Left renal pelvis (tissue), 4 donors: Measurements from ENCODE around the gene NECTIN1. TPM values are rescaled to one million over a fixed set of nuclear protein-coding genes. Genes with fewer than 3 reads are reported as not detected.
"Not testable (repeated sequence)": the region's sequence is repeated elsewhere in the genome, so short reads cannot be mapped to it uniquely, and the experiment has no call there.

Experiments used
- DNase-seq, 4 donors: peaks; one replicate each; pipeline ENCODE4 v3.0.0-alpha.2; 2013; ENCODE audit warnings: low read depth in 4 of 4, low spot score in 3 of 4
- polyA plus RNA-seq, 4 donors: library from polyadenylated mRNA; unstranded; fragments of 120-200 nt; gene quantifications; one replicate each; pipeline ENCODE4 v1.2.1, GENCODE V29; 2013; ENCODE audit not compliant: insufficient read length in 4 of 4

Gene NECTIN1
- polyA plus RNA-seq, 4 donors = 24.1 to 41.6 (median 37.0) TPM

DNA sequence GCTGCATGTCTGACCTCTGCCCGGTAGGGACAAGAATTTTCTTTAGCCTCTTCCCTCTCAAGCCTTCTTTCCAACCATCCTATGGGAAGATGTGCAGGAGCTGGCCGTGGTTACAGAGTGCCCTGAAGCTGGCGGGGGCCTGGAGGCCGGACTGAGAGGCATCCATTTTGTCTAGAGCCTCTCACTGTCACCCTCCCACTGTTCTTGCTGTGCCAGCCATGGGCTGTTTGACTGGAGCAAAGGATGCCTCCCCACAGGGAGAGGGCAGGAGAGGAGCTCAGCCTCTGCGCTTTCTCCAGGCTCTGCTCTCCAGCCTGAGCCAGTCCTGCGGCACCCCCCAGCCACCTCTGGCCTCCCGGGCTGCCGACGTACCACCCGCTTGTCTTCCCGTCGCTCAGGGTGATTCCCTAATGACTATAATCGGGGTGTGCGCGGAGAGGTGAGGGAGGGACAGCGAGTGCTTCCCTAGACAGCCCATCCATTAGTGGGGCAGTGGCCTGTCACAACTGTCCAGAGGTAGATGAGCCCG lies 123.8 kb downstream of the NECTIN1 start:
- no peak for DNase-seq

- DNase-seq = no peak
Observed at GRCh38 chr11:119602745-119603373, 126.1 kb downstream of the NECTIN1 start.

DNA sequence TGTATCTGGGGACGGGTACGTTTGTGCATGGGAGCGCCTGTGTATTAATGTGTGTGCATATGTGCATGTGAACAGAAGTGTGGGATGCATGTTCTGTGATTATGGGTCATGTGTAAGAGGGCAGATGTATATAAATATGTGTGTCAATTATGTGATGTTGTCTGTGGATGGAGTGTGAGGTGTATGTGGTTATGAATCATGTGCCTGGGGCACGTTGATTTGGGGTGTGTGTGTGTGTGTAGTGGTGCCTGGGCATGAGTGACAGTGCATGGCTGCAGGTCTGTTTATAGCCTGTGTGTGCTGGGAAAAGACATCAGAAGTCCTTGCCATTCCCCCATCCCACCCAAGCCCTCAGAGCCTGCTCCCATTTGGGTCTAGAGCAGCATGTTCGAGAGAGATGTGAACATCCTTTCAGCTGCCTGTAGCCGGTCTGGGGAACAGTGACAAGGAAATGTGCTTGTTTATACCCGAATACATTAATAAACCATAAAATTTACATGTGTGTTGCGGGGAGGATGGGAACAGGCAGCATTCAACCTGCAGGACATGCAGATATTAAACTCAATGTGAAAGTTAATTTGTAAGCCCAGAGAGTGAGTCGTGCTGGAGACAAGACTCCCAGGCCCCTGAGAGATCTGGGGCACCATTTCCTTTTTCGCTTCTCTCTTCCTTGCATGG lies 129.0 kb downstream of the NECTIN1 start:
- no peak for DNase-seq

DNA sequence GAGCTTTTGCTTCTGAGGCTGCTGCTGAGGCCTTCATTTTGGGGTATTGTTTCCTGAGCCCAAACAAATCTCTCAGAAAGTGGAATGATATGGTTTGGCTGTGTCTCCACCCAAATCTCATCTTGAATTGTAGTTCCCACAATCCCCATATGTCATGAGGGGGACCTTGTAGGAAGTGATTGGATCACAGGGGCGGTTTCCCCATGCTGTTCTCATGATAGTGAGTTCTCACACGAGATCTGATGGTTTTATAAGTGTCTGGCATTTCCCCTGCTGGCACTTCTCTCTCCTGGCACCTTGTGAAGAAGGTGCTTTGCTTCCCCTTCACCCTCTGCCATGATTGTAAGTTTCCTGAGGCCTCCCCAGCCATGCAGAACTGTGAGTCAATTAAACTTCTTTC lies 133.1 kb downstream of the NECTIN1 start:
- not testable (repeated sequence) for DNase-seq

GRCh38 chr11:119594639-119595249 lies 134.3 kb downstream of the NECTIN1 start:
- DNase-seq = no peak

DNA sequence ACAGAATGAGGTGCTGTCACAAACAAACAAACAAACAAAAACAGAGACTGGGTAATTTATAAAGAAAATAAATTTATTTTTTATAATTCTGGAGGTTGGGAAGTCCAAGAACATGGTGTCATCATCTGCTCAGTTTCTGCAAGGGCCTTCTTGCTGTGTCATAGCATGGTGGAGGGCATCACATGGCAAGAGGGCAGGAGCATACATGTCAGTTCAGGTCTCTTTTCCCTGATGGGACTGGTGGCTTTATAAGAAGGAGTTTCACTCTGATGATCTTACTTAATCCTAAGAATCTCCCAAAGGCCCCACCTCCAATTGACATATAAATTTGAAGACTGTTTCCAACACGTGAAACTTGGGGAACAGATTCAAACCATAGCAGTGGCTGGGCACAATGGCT lies 135.7 kb downstream of the NECTIN1 start:
- DNase-seq = no peak

DNA sequence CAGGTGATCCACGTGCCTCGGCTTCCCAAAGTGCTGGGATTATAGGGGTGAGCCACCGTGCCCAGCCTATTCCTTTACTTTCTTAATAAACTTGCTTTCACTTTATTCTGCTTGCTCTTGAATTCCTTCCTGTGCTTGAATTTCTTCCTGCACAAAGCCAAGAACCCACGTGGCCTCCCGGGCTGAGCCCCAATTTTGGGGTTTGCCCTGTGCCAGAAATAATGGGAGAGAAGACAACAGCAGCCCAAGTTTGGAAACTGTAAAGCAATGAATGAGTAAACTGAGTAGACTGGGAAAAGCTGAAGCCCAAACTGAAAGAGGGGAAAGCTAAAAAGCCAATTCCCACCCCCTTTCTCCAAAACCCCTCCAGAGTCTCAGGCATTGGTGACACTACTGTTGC lies 136.4 kb downstream of the NECTIN1 start:
- DNase-seq = no peak

DNA sequence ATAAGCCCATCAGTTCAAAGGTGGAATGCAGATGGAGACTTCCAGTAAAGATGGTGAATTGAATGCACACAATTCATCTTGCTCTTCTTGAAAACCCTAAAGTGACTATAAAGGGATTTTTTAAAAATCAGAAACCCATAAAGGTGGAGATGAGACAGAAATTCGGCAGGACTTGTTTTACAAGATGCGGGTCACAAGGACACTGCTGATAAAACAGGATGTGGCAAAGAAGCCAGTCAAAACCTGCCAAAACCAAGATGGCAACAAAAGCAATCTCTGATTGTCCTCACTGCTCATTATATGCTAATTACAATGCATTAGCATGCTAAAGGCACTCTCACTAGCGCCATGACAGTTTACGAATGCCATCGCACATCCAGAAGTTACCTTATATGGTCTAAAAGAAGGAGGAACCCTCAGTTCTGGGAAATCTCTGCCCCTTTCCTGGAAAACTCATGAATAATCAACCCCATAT lies 137.1 kb downstream of the NECTIN1 start:
- no peak for DNase-seq

DNA sequence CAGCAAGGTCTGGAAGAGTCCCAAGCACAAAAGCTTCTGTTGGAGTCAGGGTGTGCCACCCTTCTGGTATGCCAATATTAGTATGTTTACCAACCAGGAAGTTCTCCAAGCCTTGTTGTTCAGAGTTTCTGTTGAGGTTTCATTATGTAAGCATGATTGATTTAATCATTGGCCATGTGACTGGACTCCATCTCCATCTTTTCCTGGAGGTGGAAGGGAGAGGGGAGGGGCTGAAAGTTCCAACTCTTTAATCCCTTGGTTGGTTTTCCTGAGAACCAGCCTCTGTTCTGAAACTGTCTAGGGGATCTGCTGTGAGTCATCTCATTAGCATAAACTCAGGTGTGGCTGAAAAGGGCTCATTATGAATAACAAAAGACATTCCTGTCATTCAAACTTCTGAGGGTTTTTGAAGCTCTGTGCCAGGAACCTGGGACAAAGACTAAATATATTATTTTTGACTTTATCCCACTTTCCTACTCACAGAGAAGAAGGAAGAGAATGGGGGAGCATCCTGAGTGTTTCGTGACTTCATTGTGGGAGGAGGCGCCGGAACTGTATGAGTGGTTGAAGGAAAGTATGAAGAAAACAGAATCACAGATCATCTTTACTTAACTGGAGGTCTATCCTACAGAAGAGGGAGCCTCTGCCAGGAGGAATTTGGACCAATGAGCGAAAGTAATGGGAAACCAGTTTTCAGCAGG lies 138.2 kb downstream of the NECTIN1 start:
- DNase-seq = no peak

- no peak for DNase-seq
Observed at GRCh38 chr11:119589001-119589400, 140.0 kb downstream of the NECTIN1 start.
